VCaP (cell line): ENCODE data around the gene LRFN4.
"Not testable (repeated sequence)": the region's sequence is repeated elsewhere in the genome, so short reads cannot be mapped to it uniquely, and the experiment has no call there.

Experiments used
- H3K27ac ChIP-seq: fragments of 450-650 bp; 2 replicates; pipeline ENCODE4 v1.5.1; 2017
- CTCF ChIP-seq: fragments of 450-650 bp; conservative IDR thresholded peaks from 2 replicates; pipeline ENCODE4 v1.5.1; 2017; ENCODE audit warnings: mild to moderate bottlenecking, moderate library complexity

LRFN4 gene

GRCh38 chr11:66820901-66821300, 36.0 kb upstream of the LRFN4 start:
- no peak for TF ChIP-seq CTCF
- no peak overlapping the region for H3K27ac ChIP-seq

GRCh38 chr11:66823700-66824099, 33.2 kb upstream of the LRFN4 start:
- H3K27ac ChIP-seq: no peak overlapping the region
- no peak for TF ChIP-seq CTCF

- not testable (repeated sequence) for H3K27ac ChIP-seq
Observed at GRCh38 chr11:66824573-66824972, 32.3 kb upstream of the LRFN4 start.

GRCh38 chr11:66834539-66834845, 22.4 kb upstream of the LRFN4 start:
- no peak overlapping the region for H3K27ac ChIP-seq
- no peak; the same call in none of the 2 replicates for TF ChIP-seq CTCF

GRCh38 chr11:66834943-66835342, 21.9 kb upstream of the LRFN4 start:
- TF ChIP-seq CTCF: no peak
- no peak overlapping the region for H3K27ac ChIP-seq

GRCh38 chr11:66835768-66836405, 21.0 kb upstream of the LRFN4 start:
- no peak overlapping the region for H3K27ac ChIP-seq
- TF ChIP-seq CTCF: no peak

GRCh38 chr11:66840317-66841091, 16.4 kb upstream of the LRFN4 start:
- TF ChIP-seq CTCF: no peak
- H3K27ac ChIP-seq: 0 out of 2 replicates have a peak overlapping the region, but pooled peaks have one; percentile 0

GRCh38 chr11:66841861-66842260, 15.0 kb upstream of the LRFN4 start:
- peak overlapping the region; percentile 94 for H3K27ac ChIP-seq
- TF ChIP-seq CTCF: no peak
